Esophagus muscularis mucosa (tissue), 3 donors: Measurements from ENCODE around the gene DNAH7.

Source experiments
- CTCF ChIP-seq, 3 experiments: fragments of 200-600 bp in 2 of 3; fragments of 450-650 bp in 1 of 3; sonication (generic) in 2 of 3; IDR thresholded peaks; one replicate each; pipeline ENCODE4 v1.5.1; 2017 to 2019; ENCODE audit warnings: antibody characterized with exemption in 3 of 3, mild to moderate bottlenecking in 2 of 3, moderate library complexity in 1 of 3
- POLR2A ChIP-seq: fragments of 450-650 bp; IDR thresholded peaks from one replicate; pipeline ENCODE4 v1.6.1; 2017; ENCODE audit warnings: antibody characterized with exemption, moderate library complexity, mild to moderate bottlenecking, low read depth

GRCh38 chr2:196080526-196080925, 11.9 kb upstream of the DNAH7 start:
- TF ChIP-seq CTCF (IDR thresholded peaks at IDR 0.05): no peak
- TF ChIP-seq POLR2A: no peak
